ENCODE data around the gene CDHR5.

The CDHR5 gene

DNA sequence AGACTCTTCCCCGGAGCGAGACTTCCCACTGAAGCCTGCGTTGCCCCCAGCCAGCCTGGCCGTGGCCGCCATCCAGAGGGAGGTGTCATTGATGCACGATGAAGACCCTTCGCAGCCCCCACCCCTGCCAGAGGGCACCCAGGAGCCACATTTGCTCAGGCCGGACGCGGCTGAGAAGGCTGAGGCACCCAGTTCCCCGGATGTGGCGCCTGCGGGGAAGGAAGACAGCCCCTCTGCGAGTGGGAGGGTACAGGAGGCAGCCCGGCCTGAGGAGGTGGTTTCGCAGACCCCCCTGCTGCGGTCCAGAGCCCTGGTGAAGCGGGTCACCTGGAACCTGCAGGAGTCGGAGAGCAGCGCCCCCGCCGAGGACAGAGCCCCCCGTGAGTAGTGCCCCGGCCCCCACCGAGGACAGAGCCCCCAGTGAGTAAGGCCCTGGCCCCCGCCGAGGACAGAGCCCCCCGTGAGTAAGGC lies 15.4 kb downstream of the CDHR5 start:
- no peak for DNase-seq

DNA sequence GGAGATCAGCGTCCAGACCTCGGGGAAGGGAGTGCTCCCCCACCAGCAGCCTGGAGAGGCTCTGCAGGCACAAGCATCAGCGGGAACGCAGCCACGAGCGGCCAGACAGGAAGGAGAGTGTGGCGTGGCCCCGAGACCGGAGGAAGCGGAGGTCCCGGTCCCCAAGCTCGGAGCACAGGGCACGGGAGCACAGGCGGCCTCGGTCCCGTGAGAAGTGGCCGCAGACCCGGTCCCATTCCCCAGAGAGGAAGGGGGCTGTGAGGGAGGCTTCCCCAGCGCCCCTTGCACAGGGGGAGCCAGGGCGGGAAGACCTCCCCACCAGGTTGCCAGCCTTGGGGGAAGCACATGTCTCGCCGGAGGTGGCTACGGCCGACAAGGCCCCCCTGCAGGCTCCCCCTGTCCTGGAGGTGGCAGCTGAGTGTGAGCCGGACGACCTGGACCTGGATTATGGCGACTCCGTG lies 15.9 kb downstream of the CDHR5 start:
- DNase-seq, result no peak

DNA sequence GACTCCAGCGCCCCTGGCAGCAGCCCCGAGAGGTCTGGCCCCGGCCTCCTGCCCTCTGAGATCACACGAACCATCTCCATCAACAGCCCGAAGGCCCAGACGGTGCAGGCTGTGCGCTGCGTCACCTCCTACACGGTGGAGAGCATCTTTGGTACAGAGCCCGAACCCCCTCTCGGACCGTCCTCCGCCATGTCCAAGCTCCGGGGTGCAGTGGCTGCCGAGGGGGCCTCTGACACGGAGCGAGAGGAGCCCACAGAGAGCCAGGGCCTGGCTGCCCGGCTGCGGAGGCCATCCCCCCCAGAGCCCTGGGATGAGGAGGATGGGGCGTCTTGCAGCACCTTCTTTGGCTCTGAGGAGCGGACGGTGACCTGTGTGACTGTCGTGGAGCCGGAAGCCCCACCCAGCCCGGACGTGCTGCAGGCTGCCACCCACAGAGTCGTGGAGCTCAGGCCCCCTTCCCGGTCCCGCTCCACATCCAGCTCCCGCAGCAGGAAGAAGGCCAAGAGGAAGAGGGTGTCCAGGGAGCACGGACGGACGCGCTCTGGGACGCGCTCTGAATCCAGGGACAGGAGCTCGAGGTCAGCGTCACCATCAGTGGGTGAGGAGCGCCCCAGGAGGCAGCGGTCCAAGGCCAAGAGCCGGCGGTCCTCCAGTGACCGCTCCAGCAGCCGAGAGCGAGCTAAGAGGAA lies 16.6 kb downstream of the CDHR5 start:
- DNase-seq, result no peak

DNA sequence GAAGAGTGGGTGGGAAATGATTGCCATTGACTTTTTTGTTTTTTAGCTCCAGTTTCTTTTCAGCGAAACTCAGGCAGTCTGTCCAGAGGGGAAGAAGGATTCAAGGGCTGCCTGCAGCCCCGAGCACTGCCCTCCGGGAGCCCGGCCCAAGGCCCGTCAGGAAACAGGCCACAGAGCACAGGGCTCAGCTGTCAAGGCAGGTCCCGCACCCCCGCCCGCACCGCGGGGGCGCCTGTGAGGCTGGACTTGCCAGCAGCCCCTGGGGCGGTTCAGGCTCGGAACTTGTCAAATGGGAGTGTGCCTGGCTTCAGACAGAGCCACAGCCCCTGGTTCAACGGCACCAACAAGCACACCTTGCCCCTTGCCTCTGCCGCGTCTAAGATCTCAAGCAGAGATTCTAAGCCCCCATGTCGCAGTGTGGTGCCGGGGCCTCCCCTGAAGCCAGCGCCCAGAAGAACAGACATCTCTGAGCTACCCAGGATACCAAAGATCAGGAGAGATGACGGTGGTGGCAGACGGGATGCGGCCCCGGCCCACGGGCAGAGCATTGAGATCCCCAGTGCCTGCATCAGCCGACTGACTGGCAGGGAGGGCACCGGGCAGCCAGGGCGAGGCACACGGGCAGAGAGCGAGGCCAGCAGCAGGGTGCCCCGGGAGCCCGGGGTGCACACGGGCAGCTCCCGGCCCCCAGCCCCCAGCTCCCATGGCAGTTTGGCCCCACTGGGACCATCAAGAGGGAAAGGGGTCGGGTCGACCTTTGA lies 17.6 kb downstream of the CDHR5 start:
- no peak for DNase-seq

DNA sequence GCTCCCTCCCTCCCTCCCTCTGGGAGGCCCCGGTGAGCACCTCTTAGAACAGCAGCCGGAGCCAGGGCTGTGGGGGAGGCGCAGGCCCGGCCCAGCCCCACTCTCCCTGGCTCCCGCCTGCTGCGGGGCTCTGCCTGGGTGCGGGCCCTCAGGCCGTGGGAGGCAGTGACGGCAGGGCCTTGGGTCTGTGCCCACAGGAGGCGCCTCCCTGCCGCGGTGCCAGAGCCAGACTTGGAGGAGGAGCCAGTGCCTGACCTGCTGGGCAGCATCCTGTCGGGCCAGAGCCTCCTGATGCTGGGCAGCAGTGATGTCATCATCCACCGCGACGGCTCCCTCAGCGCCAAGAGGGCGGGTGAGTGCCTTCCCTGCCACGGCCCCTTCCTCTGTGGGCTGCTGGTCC lies 18.5 kb downstream of the CDHR5 start:
- no peak for DNase-seq

DNA sequence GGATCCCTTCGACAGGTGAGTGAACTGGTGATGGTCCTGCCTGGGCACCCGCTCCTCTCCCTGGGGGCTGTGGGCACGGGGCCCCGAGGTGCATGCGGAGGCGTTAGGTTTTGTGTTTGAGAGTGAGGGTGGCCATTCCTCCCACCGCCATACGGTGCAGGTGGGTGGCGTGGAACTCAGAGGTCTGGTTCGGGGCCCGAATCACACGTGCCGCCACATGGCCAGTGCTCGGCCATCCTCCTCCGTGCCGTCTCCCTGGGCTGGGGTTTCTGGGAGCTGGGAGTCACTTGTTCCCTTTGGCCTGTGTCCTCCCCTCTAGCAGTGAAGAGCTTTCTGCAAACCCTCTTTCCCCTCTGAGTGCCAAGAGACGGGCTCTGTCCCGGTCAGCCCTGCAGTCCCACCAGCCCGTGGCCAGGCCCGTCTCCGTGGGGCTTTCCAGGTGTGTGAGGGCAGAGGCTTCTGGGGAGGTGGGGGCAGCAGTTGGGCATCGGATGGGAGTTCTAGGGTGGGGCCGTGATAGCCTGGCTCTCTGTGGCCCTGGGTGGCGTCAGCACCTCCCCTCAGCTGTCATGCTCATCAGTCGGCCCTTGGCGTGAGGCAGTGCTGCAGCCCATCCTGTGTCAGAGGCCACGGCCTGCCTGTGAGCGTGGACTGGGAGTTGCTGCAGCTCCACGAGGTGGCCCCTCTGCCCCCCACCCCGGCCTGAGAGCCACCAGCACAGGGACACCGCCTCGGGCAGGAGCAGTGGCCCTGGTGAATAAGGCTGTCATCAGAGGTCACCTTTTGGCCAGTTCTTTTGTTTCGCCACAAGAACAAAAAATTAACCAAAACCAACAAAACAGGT lies 19.2 kb downstream of the CDHR5 start:
- DNase-seq, result no peak

DNA sequence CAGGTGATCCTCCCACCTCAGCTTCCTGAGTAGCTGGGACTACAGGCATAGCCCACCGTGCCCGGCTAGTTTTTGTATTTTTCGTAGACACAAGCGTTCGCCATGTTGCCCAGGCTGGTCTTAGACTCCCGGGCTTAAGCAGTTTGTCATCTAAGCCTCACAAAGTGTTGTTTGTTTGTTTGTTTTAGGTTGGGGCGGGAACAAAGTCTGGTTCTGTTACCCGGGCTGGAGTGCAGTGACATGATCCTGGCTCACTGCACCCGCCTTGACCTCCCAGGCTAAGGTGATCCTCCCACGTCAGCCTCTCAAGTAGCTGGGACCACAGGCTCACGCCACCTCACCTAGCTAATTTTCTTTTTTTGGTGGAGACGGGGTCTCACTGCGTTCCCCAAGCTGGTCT lies 21.6 kb downstream of the CDHR5 start:
- DNase-seq, result no peak

DNA sequence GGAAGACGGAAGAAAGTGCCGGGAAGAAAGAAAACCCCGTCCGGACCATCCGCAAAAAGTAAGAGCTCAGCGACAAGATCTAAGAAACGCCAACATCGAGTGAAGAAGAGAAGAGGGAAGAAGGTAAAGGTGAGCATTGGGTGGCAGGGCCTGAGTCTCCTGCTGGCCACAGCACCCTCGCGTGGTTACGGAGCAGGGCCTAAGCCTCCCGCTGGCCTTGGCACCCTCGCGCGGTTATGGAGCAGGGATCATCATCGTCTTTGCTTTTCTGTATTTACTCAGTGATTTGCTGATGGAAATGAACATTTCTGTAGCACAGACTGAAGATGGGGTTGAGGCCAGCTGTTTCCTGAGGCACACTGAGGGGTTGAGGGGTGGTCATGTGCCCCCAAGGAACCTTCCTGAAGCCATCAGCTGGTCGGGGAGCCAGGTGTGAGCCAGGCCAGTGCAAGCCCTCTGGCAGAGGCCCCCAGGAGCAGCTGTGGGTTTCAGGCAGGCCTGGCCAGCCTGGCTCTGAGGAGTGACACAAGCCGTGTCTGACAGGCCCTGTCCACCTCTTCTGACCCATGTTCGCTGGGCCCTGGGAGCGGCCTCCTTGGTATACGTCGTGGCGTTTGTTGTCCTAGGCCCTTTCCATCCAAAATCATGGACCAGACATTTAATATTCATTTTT lies 23.0 kb downstream of the CDHR5 start:
- no peak for DNase-seq

DNA sequence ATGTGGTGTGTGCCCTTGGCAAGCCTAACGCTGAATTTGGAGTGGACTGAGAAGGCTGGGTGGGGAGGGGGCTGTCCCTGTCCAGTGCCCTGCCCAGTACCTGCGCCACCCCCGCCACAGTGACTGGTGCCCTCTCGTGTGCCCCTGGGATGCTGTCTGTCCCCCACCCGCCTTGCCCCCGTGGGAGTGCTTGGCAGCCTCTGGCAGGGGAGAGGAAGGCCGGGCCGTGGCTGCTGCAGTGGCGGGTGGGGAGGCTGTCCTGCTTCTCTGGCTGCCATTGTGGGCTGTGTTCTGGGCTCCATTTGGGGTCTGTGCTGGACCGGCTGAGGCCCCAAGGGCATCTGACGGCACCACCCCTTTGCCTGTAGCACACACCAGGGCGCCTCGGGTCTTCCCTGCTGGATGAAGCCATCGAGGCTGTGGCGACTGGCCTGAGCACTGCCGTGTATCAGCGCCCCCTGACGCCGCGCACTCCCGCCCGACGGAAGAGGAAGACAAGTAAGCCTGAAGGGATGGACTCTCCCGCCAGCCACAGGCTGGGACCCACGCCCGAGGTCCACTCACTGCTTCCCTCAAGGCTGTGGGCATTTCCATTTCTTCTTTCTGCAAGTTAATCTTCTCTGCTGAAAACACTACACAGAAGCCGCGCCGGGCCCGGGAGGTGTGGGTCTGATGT lies 26.6 kb downstream of the CDHR5 start:
- no peak for DNase-seq

DNA sequence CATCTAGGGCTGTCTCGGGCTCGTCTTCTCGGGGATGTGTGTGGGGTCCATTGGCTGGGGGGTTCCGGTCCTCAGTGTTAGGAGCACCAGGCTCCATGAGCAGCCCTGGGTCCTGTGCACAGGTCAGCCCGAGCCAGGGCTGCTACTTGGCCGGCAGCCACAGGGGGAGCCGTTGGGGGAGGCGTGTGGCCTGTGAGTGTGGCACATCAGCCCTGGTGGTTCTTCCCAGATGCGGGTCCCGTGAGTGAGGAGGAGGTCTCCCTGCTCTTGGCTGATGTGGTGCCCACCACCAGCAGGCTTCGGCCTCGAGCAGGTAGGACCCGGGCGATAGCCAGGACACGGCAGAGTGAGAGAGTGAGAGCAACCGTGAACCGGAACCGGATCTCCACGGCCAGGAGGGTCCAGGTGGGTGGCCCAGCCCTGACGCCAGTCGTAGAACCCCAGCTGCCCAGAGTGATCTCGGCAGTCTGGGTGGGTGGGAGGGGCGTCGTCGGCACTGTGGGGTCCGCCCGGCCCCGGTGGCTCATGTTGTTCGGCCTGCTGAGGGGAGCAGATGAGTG lies 27.5 kb downstream of the CDHR5 start:
- DNase-seq, result no peak

DNA sequence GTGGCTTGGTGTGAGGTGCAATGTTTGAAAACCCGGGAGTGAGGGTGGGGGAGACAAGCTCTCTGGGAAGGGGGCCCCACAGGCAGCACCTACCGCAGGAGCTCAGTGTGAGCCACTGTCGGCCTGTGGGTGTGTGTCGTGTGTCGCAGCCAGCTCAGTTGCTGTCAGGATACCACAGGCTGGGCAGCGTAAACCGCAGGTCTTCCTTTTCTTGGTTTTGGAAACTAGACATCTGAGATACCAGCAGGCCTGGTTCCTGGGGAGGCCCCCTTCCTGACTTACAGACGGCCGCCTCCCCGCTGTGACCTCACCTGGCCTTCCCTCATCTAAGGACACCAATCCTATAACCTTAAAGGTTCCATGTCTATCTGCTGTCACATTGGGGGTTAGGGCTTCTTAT lies 28.4 kb downstream of the CDHR5 start:
- DNase-seq, result no peak

DNA sequence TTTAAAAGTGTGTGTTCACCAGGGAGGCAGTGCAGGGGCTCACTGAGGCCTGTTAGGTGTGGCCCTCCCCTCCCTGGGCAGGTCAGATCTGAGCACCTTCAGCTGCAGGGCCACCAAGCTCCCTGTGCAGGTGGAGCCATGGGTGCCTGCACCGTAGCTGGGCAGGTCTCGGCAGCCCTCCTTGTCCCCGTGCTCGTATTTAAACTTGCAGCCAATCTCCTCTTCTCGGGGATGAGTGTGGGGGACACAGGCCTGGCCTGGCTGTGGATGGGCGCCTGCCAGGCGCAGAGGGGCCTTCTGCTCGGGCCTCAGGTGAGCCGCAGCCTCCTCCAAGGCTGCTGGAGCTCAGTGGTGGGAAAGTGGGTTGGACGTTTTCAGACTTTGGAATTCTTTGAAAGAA lies 29.4 kb downstream of the CDHR5 start:
- DNase-seq, result no peak

DNA sequence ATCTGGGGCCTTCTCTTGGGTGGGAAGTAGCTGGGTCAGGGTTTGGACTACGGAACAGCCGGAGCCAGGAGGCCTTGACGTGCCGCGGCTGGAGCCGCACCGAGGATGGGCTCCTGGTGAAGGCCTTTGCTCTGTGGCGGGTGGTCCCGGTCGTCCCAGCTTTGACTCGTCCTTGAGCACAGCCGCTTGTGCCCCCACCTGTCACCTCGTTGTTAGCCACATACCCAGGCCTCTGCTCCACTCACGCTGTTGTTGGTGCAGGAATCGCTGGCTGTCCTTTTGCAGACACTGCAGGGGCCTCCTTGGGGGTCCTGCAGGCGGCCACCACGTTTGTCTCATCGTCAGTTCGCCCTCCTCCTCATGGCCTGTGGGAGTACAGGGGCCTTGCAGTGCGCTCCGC lies 31.4 kb downstream of the CDHR5 start:
- DNase-seq, result no peak

DNA sequence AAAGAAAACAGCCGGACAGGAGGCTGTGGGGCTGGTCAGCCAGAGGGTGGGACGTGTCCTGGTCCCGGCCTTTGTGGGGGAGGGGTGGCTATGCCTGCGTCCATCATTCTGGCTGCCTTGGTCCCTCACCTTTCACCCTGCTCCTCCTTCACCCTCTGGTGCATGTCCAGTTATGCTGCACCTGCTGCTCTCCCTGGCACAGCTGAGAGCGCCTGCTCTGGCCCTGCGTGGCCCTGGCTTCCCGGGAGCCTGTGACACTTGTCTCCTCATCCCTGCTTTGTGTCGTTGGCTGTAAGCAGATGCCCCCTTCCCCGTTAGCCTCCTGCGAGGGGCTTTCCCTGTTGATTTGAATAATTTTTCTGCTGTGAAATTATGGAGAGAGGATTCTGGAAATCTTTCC lies 31.8 kb downstream of the CDHR5 start:
- DNase-seq, result no peak

DNA sequence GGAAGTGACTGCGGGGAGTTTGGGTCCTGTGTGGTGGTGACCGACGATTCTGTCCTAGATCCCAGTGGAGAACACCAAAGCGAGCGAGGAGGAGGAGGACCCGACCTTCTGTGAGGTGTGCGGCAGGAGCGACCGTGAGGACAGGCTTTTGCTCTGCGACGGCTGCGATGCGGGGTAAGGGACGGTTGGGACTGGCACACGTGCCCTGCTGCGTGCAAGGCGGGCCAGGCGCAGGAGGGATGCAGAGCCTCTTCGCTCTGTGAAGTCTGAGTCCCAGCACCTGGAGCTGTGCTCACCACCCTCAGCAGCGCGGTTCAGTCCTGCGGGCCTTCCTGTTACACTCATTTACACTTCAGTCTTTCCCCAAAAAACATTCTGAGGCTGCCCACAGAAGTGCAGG lies 32.3 kb downstream of the CDHR5 start:
- DNase-seq, result no peak

DNA sequence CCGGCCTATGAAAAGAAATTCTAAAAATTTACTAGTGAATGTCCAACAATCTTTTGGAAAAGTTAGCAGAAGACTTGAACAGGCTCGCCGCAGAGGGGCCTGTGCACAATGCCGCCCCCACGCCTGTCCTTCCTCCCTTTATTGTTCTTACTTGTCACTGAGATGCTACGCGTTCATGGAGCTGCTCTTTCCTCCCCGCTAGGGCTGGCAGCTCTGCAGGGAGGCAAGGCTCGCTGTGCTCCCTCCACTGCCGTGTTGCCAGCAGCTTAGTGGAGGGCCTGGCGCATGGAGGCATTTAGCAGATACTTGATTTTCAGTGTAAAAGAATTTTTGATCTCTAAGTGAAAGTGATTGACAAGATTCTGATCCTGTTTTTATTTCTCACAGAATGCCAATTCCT lies 33.8 kb downstream of the CDHR5 start:
- DNase-seq, result no peak

DNA sequence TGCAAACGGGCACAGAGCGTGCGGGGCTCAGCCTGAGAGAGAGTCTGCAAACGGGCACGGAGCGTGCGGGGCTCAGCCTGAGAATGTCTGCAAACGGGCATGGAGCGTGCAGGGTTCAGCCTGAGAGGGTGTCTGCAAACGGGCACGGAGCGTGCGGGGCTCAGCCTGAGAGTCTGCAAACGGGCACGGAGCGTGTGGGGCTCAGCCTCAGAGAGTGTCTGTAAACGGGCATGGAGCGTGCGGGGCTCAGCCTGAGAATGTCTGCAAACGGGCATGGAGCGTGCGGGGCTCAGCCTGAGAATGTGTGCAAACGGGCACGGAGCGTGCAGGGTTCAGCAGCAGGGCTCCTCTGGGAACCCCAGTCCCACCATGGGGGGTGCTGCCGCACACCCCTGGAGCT lies 35.0 kb downstream of the CDHR5 start:
- no peak for DNase-seq

DNA sequence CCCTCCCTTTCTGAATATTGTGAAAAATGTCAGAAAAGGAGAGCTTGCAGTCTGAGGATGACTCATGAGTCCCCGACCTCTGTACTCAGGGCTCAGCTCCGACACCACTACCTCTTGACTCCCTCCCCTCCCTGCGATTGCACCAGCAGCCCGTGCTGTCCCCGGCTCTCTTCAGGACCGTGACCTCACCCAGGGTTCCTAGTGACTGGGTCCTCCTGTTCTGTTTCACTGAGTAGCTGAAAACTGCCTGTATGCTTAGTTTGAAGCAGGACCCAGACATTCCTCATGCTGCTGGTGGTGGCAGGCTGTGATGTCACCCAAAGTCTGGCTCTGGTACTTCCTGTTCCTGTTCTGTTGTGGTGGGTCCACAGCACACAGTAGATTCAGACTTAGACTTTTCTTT lies 36.8 kb downstream of the CDHR5 start:
- peak; percentile 53 for DNase-seq

DNA sequence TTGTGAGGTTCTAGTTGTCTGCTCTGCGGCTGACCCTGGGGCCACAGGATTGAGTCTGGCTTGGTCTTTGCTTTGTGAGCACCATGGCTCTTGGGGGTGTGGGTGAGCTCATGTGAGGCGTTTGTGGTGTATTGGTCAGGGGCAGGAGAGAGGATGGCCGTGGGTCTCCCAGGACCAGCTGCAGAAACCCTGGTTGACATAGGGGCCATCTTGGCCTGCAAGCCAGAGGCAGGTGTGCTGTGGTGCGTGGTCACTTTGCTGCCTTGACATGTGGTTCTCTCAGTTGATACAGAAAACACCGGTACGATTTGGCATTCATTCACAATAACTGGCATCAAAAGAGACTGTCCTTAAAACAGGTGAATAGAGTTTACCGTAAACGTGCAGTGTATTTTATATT lies 37.2 kb downstream of the CDHR5 start:
- no peak for DNase-seq

DNA sequence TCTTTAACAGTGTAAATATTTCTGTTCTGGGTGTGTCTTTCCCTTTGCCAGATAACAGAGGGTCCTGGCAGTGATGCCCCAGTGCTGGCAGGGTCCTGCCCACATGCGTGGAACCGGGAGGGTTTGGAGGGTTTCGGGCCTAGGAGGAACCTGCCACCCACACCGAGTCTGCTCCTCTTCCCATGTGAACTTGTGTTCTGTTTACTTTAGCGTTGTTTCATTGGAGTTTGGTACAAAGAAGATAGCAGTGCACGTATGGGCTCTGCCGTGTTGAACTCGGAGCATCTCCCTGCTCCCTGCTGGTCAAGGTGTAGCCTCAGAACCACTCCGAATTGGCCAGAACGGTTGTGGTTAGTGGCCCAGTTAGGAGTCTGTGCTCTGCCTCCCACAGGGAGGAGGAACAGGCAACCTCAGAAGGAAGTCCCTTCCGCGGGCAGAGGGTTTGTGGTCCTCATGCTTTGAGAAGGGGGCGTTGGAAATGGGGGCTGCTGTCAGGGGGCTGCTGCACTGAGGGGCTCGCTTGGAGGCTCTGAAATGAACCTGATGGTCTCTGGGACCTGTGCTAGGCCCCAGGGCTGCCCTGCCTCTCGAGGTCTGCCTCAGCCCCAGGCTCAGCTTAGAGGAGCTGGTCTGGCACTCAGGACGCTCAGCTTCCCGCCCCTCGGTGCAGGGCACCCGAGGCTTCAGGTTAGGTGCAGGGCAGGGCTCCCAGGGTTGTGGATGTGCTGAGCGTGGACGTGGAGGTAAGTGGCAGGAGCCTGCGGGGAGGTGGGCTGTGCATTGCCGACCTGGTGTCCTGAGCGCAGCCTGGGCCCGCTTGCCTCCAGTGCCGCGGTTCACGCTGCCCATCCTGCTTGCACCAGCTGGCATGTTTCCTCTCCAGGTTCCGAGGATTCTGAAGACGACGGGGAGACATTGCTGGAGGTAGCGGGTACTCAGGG lies 38.1 kb downstream of the CDHR5 start:
- DNase-seq, result no peak

DNA sequence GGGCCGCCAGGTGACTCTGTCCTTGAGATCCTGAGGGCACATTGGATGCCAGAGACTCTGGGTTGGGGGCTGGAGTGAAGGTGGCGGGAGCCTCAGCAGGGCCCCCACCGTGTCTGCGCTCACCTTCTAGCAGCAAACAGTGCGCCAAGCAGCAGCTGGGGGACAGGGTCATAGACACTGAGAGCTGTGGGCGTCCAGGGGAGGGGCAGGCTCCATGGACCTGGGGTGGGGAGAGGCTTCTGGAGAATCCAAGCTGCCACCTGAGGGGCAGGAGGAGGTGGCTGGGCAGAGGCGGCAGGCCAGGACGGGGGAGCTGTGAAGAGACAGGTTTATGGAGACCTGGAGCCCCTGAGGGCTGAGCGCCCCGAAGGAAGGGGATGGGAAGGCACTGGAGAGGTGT lies 40.5 kb downstream of the CDHR5 start:
- DNase-seq, result no peak

Data from activated effector memory CD4-positive, alpha-beta T cell treated with Interleukin-2 at 50 U/mL for 16 hours (primary cell).